GM12878 (cell line): ENCODE results near the gene ALDH3A2. TPM values are rescaled to one million over a fixed set of nuclear protein-coding genes. Genes with fewer than 3 reads are reported as not detected.

ENCODE experiments used
- ATAC-seq: fragments of 200-7000 bp; cut with Tn5 transposase; 3 replicates; pipeline ENCODE4 v1.9.1; 2020; ENCODE audit warnings: mild to moderate bottlenecking, moderate library complexity
- BruUV-seq: library from RNA; stranded (reverse); fragments of 400-500 nt; replicated peaks from 2 replicates; lab custom pipeline; 2021; lab: Mats Ljungman, UMichigan
- CTCF ChIA-PET: fragments of 300-600 bp; sonication (Branson Sonifier 250); formaldehyde crosslinking; extraction: SDS; loops from one replicate; lab custom pipeline; 2021; ENCODE audit warnings: inconsistent platforms; lab: Yijun Ruan, JAX
- POLR2A ChIA-PET: fragments of 350-600 bp; formaldehyde crosslinking; extraction: SDS; loops from one replicate; lab custom pipeline; 2021; ENCODE audit warnings: inconsistent platforms; lab: Charles Lee
- RAD21 ChIA-PET: fragments of 300-600 bp; sonication (Branson Sonifier 250); formaldehyde crosslinking; loops from one replicate; lab custom pipeline; 2023; ENCODE audit warnings: antibody characterized with exemption; ENCODE audit not compliant: unreplicated experiment; lab: Charles Lee
- SMC1A ChIA-PET: fragments of 300-600 bp; sonication (Branson Sonifier 250); formaldehyde crosslinking; loops from one replicate; lab custom pipeline; 2023; ENCODE audit not compliant: unreplicated experiment, uncharacterized antibody; lab: Charles Lee
- DNase-seq: peaks from one replicate; pipeline ENCODE4 v3.0.0-alpha.2; 2011; ENCODE audit warnings: low read depth, low spot score
- FAIRE-seq: peaks from 3 replicates; lab custom pipeline; 2011; peaks lifted over from hg19 to GRCh38; lab: Jason Lieb, UNC
- H2AFZ ChIP-seq: 2 replicates; pipeline ENCODE4 v1.6.0; 2011; ENCODE audit warnings: low read depth, low read length, control low read depth; ENCODE audit not compliant: control insufficient read depth
- H3K27ac ChIP-seq: 2 replicates; pipeline ENCODE4 v1.5.1; 2011; ENCODE audit warnings: control low read depth; ENCODE audit not compliant: control insufficient read depth, insufficient read depth
- H3K27me3 ChIP-seq, 2 experiments: replicated peaks in 1 of 2; 2 replicates each; pipeline versions ENCODE4 v1.6.0 to v1.6.1; 2011; ENCODE audit warnings: low read length in 1 of 2; ENCODE audit not compliant: control insufficient read depth in 2 of 2, insufficient read depth in 2 of 2
- H3K36me3 ChIP-seq, 2 experiments: 2 replicates each; pipeline ENCODE4 v1.5.1; 2011; ENCODE audit warnings: low read length in 1 of 2; ENCODE audit not compliant: control insufficient read depth in 2 of 2, insufficient read depth in 2 of 2
- H3K4me1 ChIP-seq: 2 replicates; pipeline ENCODE4 v1.6.1; 2011; ENCODE audit warnings: mild to moderate bottlenecking, low read length, moderate library complexity, mixed read lengths; ENCODE audit not compliant: control insufficient read depth, insufficient read depth
- H3K4me2 ChIP-seq: 2 replicates; pipeline ENCODE4 v1.6.0; 2011; ENCODE audit warnings: control low read depth; ENCODE audit not compliant: control insufficient read depth, insufficient read depth
- H3K4me3 ChIP-seq: fragments of 200-600 bp; sonication (generic); 2 replicates; pipeline ENCODE4 v1.5.1; 2016
- H3K79me2 ChIP-seq: 2 replicates; pipeline ENCODE4 v1.6.0; 2011; ENCODE audit warnings: low read length; ENCODE audit not compliant: control insufficient read depth, insufficient read depth
- H3K9ac ChIP-seq: 2 replicates; pipeline ENCODE4 v1.8.0; 2011; ENCODE audit warnings: low read length, control low read depth, mixed read lengths; ENCODE audit not compliant: control insufficient read depth, insufficient read depth
- H3K9me3 ChIP-seq: replicated peaks from 3 replicates; pipeline ENCODE4 v1.5.1; 2011; ENCODE audit warnings: mild to moderate bottlenecking, low read length; ENCODE audit not compliant: control insufficient read depth, insufficient read depth
- H4K20me1 ChIP-seq: 2 replicates; pipeline ENCODE4 v1.6.0; 2011; ENCODE audit not compliant: control insufficient read depth, insufficient read depth
- ASH2L ChIP-seq: fragments of 300-600, 200-600 bp; sonication (generic); IDR thresholded peaks from 2 replicates; pipeline ENCODE4 v1.6.1; 2017; ENCODE audit warnings: low read depth, mild to moderate bottlenecking, borderline replicate concordance
- EZH2 ChIP-seq: IDR thresholded peaks from 2 replicates; pipeline ENCODE4 v1.6.1; 2012; ENCODE audit warnings: low read depth, mild to moderate bottlenecking, control low read depth, inconsistent platforms, low read length, borderline replicate concordance; ENCODE audit not compliant: control insufficient read depth
- GATAD2B ChIP-seq: fragments of 450-650 bp; conservative IDR thresholded peaks from 2 replicates; pipeline ENCODE4 v1.6.1; 2017; ENCODE audit warnings: low read depth, mild to moderate bottlenecking, moderate library complexity
- JUNB ChIP-seq: IDR thresholded peaks from 2 replicates; pipeline ENCODE4 v1.6.1; 2016; ENCODE audit warnings: antibody characterized with exemption, mild to moderate bottlenecking
- KLF5 ChIP-seq: fragments of 450-650 bp; IDR thresholded peaks from 2 replicates; pipeline ENCODE4 v1.6.1; 2014; ENCODE audit warnings: mild to moderate bottlenecking; ENCODE audit not compliant: partially characterized antibody
- NR2C2 ChIP-seq: IDR thresholded peaks from 2 replicates; pipeline ENCODE4 v1.6.1; 2011; ENCODE audit warnings: borderline replicate concordance, low read depth; ENCODE audit not compliant: control insufficient read depth, insufficient read length
- NRF1 ChIP-seq: conservative IDR thresholded peaks from 2 replicates; pipeline ENCODE4 v1.6.1; 2011; ENCODE audit warnings: mild to moderate bottlenecking, low read depth, low read length, improper control_type of control experiment
- PAX8 ChIP-seq: fragments of 450-650 bp; IDR thresholded peaks from 2 replicates; pipeline ENCODE4 v1.6.1; 2017; ENCODE audit warnings: mild to moderate bottlenecking, moderate library complexity
- SRF ChIP-seq, 2 experiments: IDR thresholded peaks; 2 replicates each; pipeline ENCODE4 v1.6.1; 2011; ENCODE audit warnings: low read depth in 2 of 2, low read length in 2 of 2, mild to moderate bottlenecking in 1 of 2, moderate library complexity in 1 of 2
- WGBS: methylation state at CpG from one replicate; pipeline ENCODE4 v1.1.6; 2016; ENCODE audit warnings: low lambda C conversion rate; ENCODE audit not compliant: insufficient replicate concordance, insufficient coverage; ENCODE audit errors: missing lambda C conversion rate; 5-methylcytosine and 5-hydroxymethylcytosine counted together
- in situ Hi-C: fragments of 300-500 bp; cut with MboI; formaldehyde crosslinking; loops from 9 replicates; pipeline ENCODE4 v1.14.3; 2018; ENCODE audit warnings: mixed read lengths
- intact Hi-C: fragments of 100-400 bp; cut with micrococcal nuclease; formaldehyde crosslinking; loops from one replicate; pipeline ENCODE4 v1.14.2; 2022; ENCODE audit not compliant: unreplicated experiment
- polyA plus RNA-seq, 11 experiments: library from polyadenylated mRNA; depleted of rRNA in 4 of 11; unstranded in 6 of 11; stranded (reverse) in 5 of 11; fragments of >200 nt; fragmentation: Nextera tagmentation in 4 of 11; fragmentation: Illumina TruSeq in 1 of 11; extraction: Ambion mirVana in 4 of 11; extraction: Trizol in 1 of 11; gene quantifications; 1 replicate in 1 of 11; 2 replicates in 10 of 11; pipeline versions ENCODE4 v1.2.1 to v1.2.3, GENCODE V29; 2011 to 2016; ENCODE audit warnings: inconsistent platforms in 2 of 11, missing spikeins in 2 of 11, low read depth in 1 of 11
- total RNA-seq, 4 experiments: library from RNA; depleted of rRNA in 3 of 4; stranded (reverse); fragments of >200 nt in 3 of 4; fragmentation: Illumina TruSeq in 1 of 4; extraction: Trizol in 1 of 4; gene quantifications; 2 replicates each; pipeline versions ENCODE4 v1.2.1 to v1.2.3, GENCODE V29; 2013 to 2021
- TF ChIP-seq, protein P1 (sequence below): fragments of 450-650 bp; IDR thresholded peaks from 2 replicates; pipeline ENCODE4 v1.6.1; 2014; ENCODE audit warnings: mild to moderate bottlenecking
- TF ChIP-seq, protein P2 (sequence below): fragments of 450-650 bp; IDR thresholded peaks from 2 replicates; pipeline ENCODE4 v1.6.1; 2017; ENCODE audit warnings: low read depth, mild to moderate bottlenecking, moderate library complexity
- TF ChIP-seq, protein P3 (sequence below): fragments of 150-350 bp; IDR thresholded peaks from 2 replicates; pipeline ENCODE4 v1.6.1; 2014; ENCODE audit warnings: mild to moderate bottlenecking, low read depth, low read length
- TF ChIP-seq, protein P4 (sequence below): IDR thresholded peaks from 2 replicates; pipeline ENCODE4 v1.6.1; 2012; ENCODE audit warnings: low read depth, low read length, improper control_type of control experiment
- TF ChIP-seq, protein P5 (sequence below): fragments of 450-650 bp; IDR thresholded peaks from 2 replicates; pipeline ENCODE4 v1.6.1; 2017; ENCODE audit warnings: mild to moderate bottlenecking, moderate library complexity

Gene ALDH3A2
- total and polyA plus RNA-seq, 10 of the 15 experiments (the other 5 are each of a cell fraction or from before 2014, with no cell fraction given) = 5.0 to 37.0 (median 26.1) TPM

DNA sequence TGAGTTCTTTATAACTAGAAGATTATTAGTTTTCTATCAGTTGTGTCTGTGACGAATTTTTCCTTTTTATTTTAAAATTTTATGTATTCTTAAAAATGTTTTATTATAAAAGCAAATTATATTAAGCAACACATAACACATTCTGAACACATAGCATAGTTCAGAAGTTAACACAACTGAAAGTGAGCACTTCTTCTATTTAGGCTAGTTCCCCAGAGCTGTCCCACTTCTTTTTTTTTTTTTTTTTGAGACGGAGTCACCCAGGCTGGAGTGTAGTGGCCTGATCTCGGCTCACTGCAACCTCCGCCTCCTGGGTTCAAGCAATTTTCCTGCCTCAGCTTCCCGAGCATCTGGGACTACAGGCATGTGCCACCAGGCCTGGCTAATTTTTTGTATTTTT is 37.7 kb upstream of the ALDH3A2 start (continued):
- TF ChIP-seq, protein P1, sequence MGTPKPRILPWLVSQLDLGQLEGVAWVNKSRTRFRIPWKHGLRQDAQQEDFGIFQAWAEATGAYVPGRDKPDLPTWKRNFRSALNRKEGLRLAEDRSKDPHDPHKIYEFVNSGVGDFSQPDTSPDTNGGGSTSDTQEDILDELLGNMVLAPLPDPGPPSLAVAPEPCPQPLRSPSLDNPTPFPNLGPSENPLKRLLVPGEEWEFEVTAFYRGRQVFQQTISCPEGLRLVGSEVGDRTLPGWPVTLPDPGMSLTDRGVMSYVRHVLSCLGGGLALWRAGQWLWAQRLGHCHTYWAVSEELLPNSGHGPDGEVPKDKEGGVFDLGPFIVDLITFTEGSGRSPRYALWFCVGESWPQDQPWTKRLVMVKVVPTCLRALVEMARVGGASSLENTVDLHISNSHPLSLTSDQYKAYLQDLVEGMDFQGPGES = no peak
- TF ChIP-seq KLF5 (no peak), JUNB (no peak), PAX8 (no peak), GATAD2B (no peak)
- TF ChIP-seq, protein P2, sequence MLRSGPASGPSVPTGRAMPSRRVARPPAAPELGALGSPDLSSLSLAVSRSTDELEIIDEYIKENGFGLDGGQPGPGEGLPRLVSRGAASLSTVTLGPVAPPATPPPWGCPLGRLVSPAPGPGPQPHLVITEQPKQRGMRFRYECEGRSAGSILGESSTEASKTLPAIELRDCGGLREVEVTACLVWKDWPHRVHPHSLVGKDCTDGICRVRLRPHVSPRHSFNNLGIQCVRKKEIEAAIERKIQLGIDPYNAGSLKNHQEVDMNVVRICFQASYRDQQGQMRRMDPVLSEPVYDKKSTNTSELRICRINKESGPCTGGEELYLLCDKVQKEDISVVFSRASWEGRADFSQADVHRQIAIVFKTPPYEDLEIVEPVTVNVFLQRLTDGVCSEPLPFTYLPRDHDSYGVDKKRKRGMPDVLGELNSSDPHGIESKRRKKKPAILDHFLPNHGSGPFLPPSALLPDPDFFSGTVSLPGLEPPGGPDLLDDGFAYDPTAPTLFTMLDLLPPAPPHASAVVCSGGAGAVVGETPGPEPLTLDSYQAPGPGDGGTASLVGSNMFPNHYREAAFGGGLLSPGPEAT = no peak

DNA sequence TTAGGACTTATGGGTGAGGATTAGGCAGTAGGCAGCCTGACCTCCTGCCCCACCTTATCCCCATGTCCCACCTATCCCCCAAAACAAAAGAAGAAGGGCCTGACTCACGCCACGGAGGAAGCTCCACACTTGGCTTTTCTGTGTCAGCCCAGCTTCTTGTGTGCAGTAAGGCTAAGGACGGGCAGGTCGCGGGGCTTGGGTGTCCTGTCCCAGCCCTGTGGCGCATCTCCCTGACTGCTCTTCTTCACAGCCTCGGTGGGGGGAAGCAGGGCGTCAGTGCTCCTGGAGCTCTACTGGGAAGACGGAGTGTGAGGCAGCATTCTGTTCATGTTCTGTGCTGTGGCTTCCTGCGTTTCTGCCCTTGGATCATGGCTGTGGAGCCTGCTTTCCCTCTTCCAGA is 34.6 kb upstream of the ALDH3A2 start:
- ChIA-PET SMC1A (no interaction called here), RAD21 (no interaction called here), CTCF (interaction anchor here (1.0 kb wide), 1 partner anchor 153 kb away, joined by 4 read pairs; no protein-coding TSS in a partner anchor), POLR2A (no interaction called here)
- Histone ChIP-seq H3K27me3 (no peaks in the 10 kb centered on the region; a peak in 1 of 4 replicates), H3K4me3 (no peak overlapping the region), H4K20me1 (no peaks in the 10 kb centered on the region), H3K4me2 (no peak overlapping the region), H3K9ac (no peak overlapping the region), H3K36me3 (no peaks in the 10 kb centered on the region), H2AFZ (no peak overlapping the region), H3K27ac (no peak overlapping the region), H3K79me2 (no peaks in the 10 kb centered on the region), H3K9me3 (no peaks in the 10 kb centered on the region; the same call in 2 of the 3 replicates), H3K4me1 (no peaks in the 10 kb centered on the region)
- 70% methylated on average over 10 of the region's 10 CpGs for WGBS
- no peak for FAIRE-seq
- in situ Hi-C loops (no loop called here), intact Hi-C loops (no loop called here)
- no peak for DNase-seq
- no peak for ATAC-seq
- no TSS peak for BruUV-seq
- no peak for TF ChIP-seq EZH2
- TF ChIP-seq, protein P3, sequence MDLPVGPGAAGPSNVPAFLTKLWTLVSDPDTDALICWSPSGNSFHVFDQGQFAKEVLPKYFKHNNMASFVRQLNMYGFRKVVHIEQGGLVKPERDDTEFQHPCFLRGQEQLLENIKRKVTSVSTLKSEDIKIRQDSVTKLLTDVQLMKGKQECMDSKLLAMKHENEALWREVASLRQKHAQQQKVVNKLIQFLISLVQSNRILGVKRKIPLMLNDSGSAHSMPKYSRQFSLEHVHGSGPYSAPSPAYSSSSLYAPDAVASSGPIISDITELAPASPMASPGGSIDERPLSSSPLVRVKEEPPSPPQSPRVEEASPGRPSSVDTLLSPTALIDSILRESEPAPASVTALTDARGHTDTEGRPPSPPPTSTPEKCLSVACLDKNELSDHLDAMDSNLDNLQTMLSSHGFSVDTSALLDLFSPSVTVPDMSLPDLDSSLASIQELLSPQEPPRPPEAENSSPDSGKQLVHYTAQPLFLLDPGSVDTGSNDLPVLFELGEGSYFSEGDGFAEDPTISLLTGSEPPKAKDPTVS = no peak
- TF ChIP-seq NRF1 = no peak
- TF ChIP-seq ASH2L = no peak
- TF ChIP-seq, protein P4, sequence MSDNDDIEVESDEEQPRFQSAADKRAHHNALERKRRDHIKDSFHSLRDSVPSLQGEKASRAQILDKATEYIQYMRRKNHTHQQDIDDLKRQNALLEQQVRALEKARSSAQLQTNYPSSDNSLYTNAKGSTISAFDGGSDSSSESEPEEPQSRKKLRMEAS = no peak
- TF ChIP-seq, protein P5, sequence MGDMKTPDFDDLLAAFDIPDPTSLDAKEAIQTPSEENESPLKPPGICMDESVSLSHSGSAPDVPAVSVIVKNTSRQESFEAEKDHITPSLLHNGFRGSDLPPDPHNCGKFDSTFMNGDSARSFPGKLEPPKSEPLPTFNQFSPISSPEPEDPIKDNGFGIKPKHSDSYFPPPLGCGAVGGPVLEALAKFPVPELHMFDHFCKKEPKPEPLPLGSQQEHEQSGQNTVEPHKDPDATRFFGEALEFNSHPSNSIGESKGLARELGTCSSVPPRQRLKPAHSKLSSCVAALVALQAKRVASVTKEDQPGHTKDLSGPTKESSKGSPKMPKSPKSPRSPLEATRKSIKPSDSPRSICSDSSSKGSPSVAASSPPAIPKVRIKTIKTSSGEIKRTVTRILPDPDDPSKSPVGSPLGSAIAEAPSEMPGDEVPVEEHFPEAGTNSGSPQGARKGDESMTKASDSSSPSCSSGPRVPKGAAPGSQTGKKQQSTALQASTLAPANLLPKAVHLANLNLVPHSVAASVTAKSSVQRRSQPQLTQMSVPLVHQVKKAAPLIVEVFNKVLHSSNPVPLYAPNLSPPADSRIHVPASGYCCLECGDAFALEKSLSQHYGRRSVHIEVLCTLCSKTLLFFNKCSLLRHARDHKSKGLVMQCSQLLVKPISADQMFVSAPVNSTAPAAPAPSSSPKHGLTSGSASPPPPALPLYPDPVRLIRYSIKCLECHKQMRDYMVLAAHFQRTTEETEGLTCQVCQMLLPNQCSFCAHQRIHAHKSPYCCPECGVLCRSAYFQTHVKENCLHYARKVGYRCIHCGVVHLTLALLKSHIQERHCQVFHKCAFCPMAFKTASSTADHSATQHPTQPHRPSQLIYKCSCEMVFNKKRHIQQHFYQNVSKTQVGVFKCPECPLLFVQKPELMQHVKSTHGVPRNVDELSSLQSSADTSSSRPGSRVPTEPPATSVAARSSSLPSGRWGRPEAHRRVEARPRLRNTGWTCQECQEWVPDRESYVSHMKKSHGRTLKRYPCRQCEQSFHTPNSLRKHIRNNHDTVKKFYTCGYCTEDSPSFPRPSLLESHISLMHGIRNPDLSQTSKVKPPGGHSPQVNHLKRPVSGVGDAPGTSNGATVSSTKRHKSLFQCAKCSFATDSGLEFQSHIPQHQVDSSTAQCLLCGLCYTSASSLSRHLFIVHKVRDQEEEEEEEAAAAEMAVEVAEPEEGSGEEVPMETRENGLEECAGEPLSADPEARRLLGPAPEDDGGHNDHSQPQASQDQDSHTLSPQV = no peak
- TF ChIP-seq SRF (IDR thresholded peaks at IDR 0.05; ENCODE audit: low read depth in 2 of 2, low read length in 2 of 2) = no peak
- no peak for TF ChIP-seq NR2C2
